GM12878 (cell line): ENCODE data around the gene ASIC3. TPM values are rescaled to one million over a fixed set of nuclear protein-coding genes. Genes with fewer than 3 reads are reported as not detected.

Experiments
- ATAC-seq: fragments of 200-7000 bp; cut with Tn5 transposase; 3 replicates; pipeline ENCODE4 v1.9.1; 2020; ENCODE audit warnings: mild to moderate bottlenecking, moderate library complexity
- BruUV-seq: library from RNA; stranded (reverse); fragments of 400-500 nt; replicated peaks from 2 replicates; lab custom pipeline; 2021; lab: Mats Ljungman, UMichigan
- CTCF ChIA-PET: fragments of 300-600 bp; sonication (Branson Sonifier 250); formaldehyde crosslinking; extraction: SDS; loops from one replicate; lab custom pipeline; 2021; ENCODE audit warnings: inconsistent platforms; lab: Yijun Ruan, JAX
- POLR2A ChIA-PET: fragments of 350-600 bp; formaldehyde crosslinking; extraction: SDS; loops from one replicate; lab custom pipeline; 2021; ENCODE audit warnings: inconsistent platforms; lab: Charles Lee
- RAD21 ChIA-PET: fragments of 300-600 bp; sonication (Branson Sonifier 250); formaldehyde crosslinking; loops from one replicate; lab custom pipeline; 2023; ENCODE audit warnings: antibody characterized with exemption; ENCODE audit not compliant: unreplicated experiment; lab: Charles Lee
- SMC1A ChIA-PET: fragments of 300-600 bp; sonication (Branson Sonifier 250); formaldehyde crosslinking; loops from one replicate; lab custom pipeline; 2023; ENCODE audit not compliant: unreplicated experiment, uncharacterized antibody; lab: Charles Lee
- DNase-seq: peaks from one replicate; pipeline ENCODE4 v3.0.0-alpha.2; 2011; ENCODE audit warnings: low read depth, low spot score
- FAIRE-seq: peaks from 3 replicates; lab custom pipeline; 2011; peaks lifted over from hg19 to GRCh38; lab: Jason Lieb, UNC
- H2AFZ ChIP-seq: 2 replicates; pipeline ENCODE4 v1.6.0; 2011; ENCODE audit warnings: low read depth, low read length, control low read depth; ENCODE audit not compliant: control insufficient read depth
- H3K27ac ChIP-seq: 2 replicates; pipeline ENCODE4 v1.5.1; 2011; ENCODE audit warnings: control low read depth; ENCODE audit not compliant: control insufficient read depth, insufficient read depth
- H3K27me3 ChIP-seq, 2 experiments: replicated peaks in 1 of 2; 2 replicates each; pipeline versions ENCODE4 v1.6.0 to v1.6.1; 2011; ENCODE audit warnings: low read length in 1 of 2; ENCODE audit not compliant: control insufficient read depth in 2 of 2, insufficient read depth in 2 of 2
- H3K36me3 ChIP-seq, 2 experiments: 2 replicates each; pipeline ENCODE4 v1.5.1; 2011; ENCODE audit warnings: low read length in 1 of 2; ENCODE audit not compliant: control insufficient read depth in 2 of 2, insufficient read depth in 2 of 2
- H3K4me1 ChIP-seq: 2 replicates; pipeline ENCODE4 v1.6.1; 2011; ENCODE audit warnings: mild to moderate bottlenecking, low read length, moderate library complexity, mixed read lengths; ENCODE audit not compliant: control insufficient read depth, insufficient read depth
- H3K4me2 ChIP-seq: 2 replicates; pipeline ENCODE4 v1.6.0; 2011; ENCODE audit warnings: control low read depth; ENCODE audit not compliant: control insufficient read depth, insufficient read depth
- H3K4me3 ChIP-seq: fragments of 200-600 bp; sonication (generic); 2 replicates; pipeline ENCODE4 v1.5.1; 2016
- H3K79me2 ChIP-seq: 2 replicates; pipeline ENCODE4 v1.6.0; 2011; ENCODE audit warnings: low read length; ENCODE audit not compliant: control insufficient read depth, insufficient read depth
- H3K9ac ChIP-seq: 2 replicates; pipeline ENCODE4 v1.8.0; 2011; ENCODE audit warnings: low read length, control low read depth, mixed read lengths; ENCODE audit not compliant: control insufficient read depth, insufficient read depth
- H3K9me3 ChIP-seq: replicated peaks from 3 replicates; pipeline ENCODE4 v1.5.1; 2011; ENCODE audit warnings: mild to moderate bottlenecking, low read length; ENCODE audit not compliant: control insufficient read depth, insufficient read depth
- H4K20me1 ChIP-seq: 2 replicates; pipeline ENCODE4 v1.6.0; 2011; ENCODE audit not compliant: control insufficient read depth, insufficient read depth
- ATF3 ChIP-seq: IDR thresholded peaks from 2 replicates; pipeline ENCODE4 v1.6.1; 2011; ENCODE audit warnings: low read depth, mild to moderate bottlenecking, low read length, moderate library complexity, borderline replicate concordance; ENCODE audit errors: extremely low read depth
- BRCA1 ChIP-seq: IDR thresholded peaks from 2 replicates; pipeline ENCODE4 v1.6.1; 2011; ENCODE audit warnings: low read depth, low read length, improper control_type of control experiment
- CEBPZ ChIP-seq: fragments of 150-350 bp; IDR thresholded peaks from 2 replicates; pipeline ENCODE4 v1.6.1; 2016; ENCODE audit warnings: low read depth, low read length
- IRF4 ChIP-seq: IDR thresholded peaks from 2 replicates; pipeline ENCODE4 v1.6.1; 2011; ENCODE audit warnings: low read depth, low read length
- POLR2AphosphoS5 ChIP-seq: IDR thresholded peaks from 2 replicates; pipeline ENCODE4 v1.6.1; 2011; ENCODE audit warnings: mild to moderate bottlenecking, low read length, inconsistent platforms
- SMARCA5 ChIP-seq: fragments of 450-650 bp; IDR thresholded peaks from 2 replicates; pipeline ENCODE4 v1.6.1; 2017; ENCODE audit warnings: mild to moderate bottlenecking
- SP1 ChIP-seq: IDR thresholded peaks from one replicate; pipeline ENCODE4 v1.6.1; 2011; ENCODE audit warnings: low read depth, low read length
- SUZ12 ChIP-seq: fragments of 200-600 bp; sonication (generic); IDR thresholded peaks from one replicate; pipeline ENCODE4 v1.6.1; 2018; ENCODE audit warnings: antibody characterized with exemption, mild to moderate bottlenecking; ENCODE audit not compliant: unreplicated experiment
- YY1 ChIP-seq: IDR thresholded peaks from 2 replicates; pipeline ENCODE4 v1.6.1; 2011; ENCODE audit warnings: low read depth, mild to moderate bottlenecking, low read length
- ZNF622 ChIP-seq: fragments of 450-650 bp; IDR thresholded peaks from 2 replicates; pipeline ENCODE4 v1.6.1; 2017; ENCODE audit warnings: mild to moderate bottlenecking, inconsistent platforms
- WGBS: methylation state at CpG from one replicate; pipeline ENCODE4 v1.1.6; 2016; ENCODE audit warnings: low lambda C conversion rate; ENCODE audit not compliant: insufficient replicate concordance, insufficient coverage; ENCODE audit errors: missing lambda C conversion rate; 5-methylcytosine and 5-hydroxymethylcytosine counted together
- in situ Hi-C: fragments of 300-500 bp; cut with MboI; formaldehyde crosslinking; loops from 9 replicates; pipeline ENCODE4 v1.14.3; 2018; ENCODE audit warnings: mixed read lengths
- intact Hi-C: fragments of 100-400 bp; cut with micrococcal nuclease; formaldehyde crosslinking; loops from one replicate; pipeline ENCODE4 v1.14.2; 2022; ENCODE audit not compliant: unreplicated experiment
- polyA plus RNA-seq, 11 experiments: library from polyadenylated mRNA; depleted of rRNA in 4 of 11; unstranded in 6 of 11; stranded (reverse) in 5 of 11; fragments of >200 nt; fragmentation: Nextera tagmentation in 4 of 11; fragmentation: Illumina TruSeq in 1 of 11; extraction: Ambion mirVana in 4 of 11; extraction: Trizol in 1 of 11; gene quantifications; 1 replicate in 1 of 11; 2 replicates in 10 of 11; pipeline versions ENCODE4 v1.2.1 to v1.2.3, GENCODE V29; 2011 to 2016; ENCODE audit warnings: inconsistent platforms in 2 of 11, missing spikeins in 2 of 11, low read depth in 1 of 11
- total RNA-seq, 4 experiments: library from RNA; depleted of rRNA in 3 of 4; stranded (reverse); fragments of >200 nt in 3 of 4; fragmentation: Illumina TruSeq in 1 of 4; extraction: Trizol in 1 of 4; gene quantifications; 2 replicates each; pipeline versions ENCODE4 v1.2.1 to v1.2.3, GENCODE V29; 2013 to 2021
- TF ChIP-seq, protein P1 (sequence below), 3 experiments: IDR thresholded peaks in 2 of 3; conservative IDR thresholded peaks in 1 of 3; 2 replicates each; pipeline ENCODE4 v1.5.1; 2011; ENCODE audit warnings: low read depth in 3 of 3, low read length in 3 of 3, mild to moderate bottlenecking in 3 of 3, control low read depth in 2 of 3, moderate library complexity in 2 of 3, inconsistent platforms in 1 of 3, mixed read lengths in 1 of 3; ENCODE audit not compliant: control insufficient read depth in 2 of 3, insufficient read depth in 1 of 3; ENCODE audit errors: extremely low read depth in 1 of 3

Gene ASIC3
- total and polyA plus RNA-seq, 10 of the 15 experiments (the other 5 are each of a cell fraction or from before 2014, with no cell fraction given) = 0.07 to 1.0 (median 0.44) TPM; not detected in 4

- TF ChIP-seq, protein P1, sequence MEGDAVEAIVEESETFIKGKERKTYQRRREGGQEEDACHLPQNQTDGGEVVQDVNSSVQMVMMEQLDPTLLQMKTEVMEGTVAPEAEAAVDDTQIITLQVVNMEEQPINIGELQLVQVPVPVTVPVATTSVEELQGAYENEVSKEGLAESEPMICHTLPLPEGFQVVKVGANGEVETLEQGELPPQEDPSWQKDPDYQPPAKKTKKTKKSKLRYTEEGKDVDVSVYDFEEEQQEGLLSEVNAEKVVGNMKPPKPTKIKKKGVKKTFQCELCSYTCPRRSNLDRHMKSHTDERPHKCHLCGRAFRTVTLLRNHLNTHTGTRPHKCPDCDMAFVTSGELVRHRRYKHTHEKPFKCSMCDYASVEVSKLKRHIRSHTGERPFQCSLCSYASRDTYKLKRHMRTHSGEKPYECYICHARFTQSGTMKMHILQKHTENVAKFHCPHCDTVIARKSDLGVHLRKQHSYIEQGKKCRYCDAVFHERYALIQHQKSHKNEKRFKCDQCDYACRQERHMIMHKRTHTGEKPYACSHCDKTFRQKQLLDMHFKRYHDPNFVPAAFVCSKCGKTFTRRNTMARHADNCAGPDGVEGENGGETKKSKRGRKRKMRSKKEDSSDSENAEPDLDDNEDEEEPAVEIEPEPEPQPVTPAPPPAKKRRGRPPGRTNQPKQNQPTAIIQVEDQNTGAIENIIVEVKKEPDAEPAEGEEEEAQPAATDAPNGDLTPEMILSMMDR (IDR thresholded peaks at IDR 0.05 in 2 of 3, conservative IDR thresholded peaks at IDR 0.05 in 1 of 3; ENCODE audit: control insufficient read depth in 2 of 3, extremely low read depth in 1 of 3, insufficient read depth in 1 of 3, low read depth in 3 of 3, low read length in 3 of 3) = no peak
- no peak for TF ChIP-seq SMARCA5
- no peak for TF ChIP-seq IRF4
Measured at GRCh38 chr7:151057989-151058780, 9.9 kb downstream of the ASIC3 start (continued).

- peak overlapping the region; percentile 86 for H3K9ac ChIP-seq
- H3K4me3 ChIP-seq = peak overlapping the region; percentile 99
- in situ Hi-C loops (no loop called here), intact Hi-C loops (loop anchor here (1.0 to 2.0 kb wide), 4 partner anchors 21 to 52 kb away; partner anchors contain the start of genes ABCB8 and FASTK)
- peak overlapping the region; percentile 88 for H3K27ac ChIP-seq
- ATAC-seq (0 out of 3 replicates have a peak, but pooled peaks have one; percentile 2), DNase-seq (no peak), FAIRE-seq (no peak)
- peaks cover 24% of the 10 kb centered on the region for H3K4me1 ChIP-seq
- ChIA-PET POLR2A (interaction anchor here (0.5 to 1.4 kb wide), 6 partner anchors 22 to 137 kb away, joined by 3 to 9 read pairs (median 4); partner anchors contain the start of genes AGAP3, FASTK and TMUB1), SMC1A (interaction anchor here (1.0 kb wide), 3 partner anchors 24 to 28 kb away, joined by 3 to 5 read pairs (median 3); partner anchors contain the start of gene TMUB1), CTCF (interaction anchor here (0.6 to 1.6 kb wide), 6 partner anchors 22 to 252 kb away, joined by 3 to 8 read pairs (median 4); partner anchors contain the start of genes FASTK and TMUB1), RAD21 (no interaction called here)
- BruUV-seq = no TSS peak
- H3K36me3 ChIP-seq = no peaks in the 10 kb centered on the region
- WGBS = under 1% methylated on average over 18 of the region's 18 CpGs
- no peaks in the 10 kb centered on the region for H3K9me3 ChIP-seq
- H2AFZ ChIP-seq = peak overlapping the region; percentile 92
- no peaks in the 10 kb centered on the region for H3K27me3 ChIP-seq
- peak overlapping the region; percentile 98 for H3K4me2 ChIP-seq
- H4K20me1 ChIP-seq = no peaks in the 10 kb centered on the region
- peaks cover 21% of the 10 kb centered on the region for H3K79me2 ChIP-seq
- TF ChIP-seq SUZ12 (no peak), ATF3 (no peak), BRCA1 (no peak), SP1 (no peak), POLR2AphosphoS5 (no peak), CEBPZ (no peak), ZNF622 (no peak), YY1 (no peak)
- TF ChIP-seq, protein P1 (IDR thresholded peaks at IDR 0.05 in 2 of 3, conservative IDR thresholded peaks at IDR 0.05 in 1 of 3; ENCODE audit: control insufficient read depth in 2 of 3, extremely low read depth in 1 of 3, insufficient read depth in 1 of 3, low read depth in 3 of 3, low read length in 3 of 3) = no peak
Measured at GRCh38 chr7:151058781-151059366, 10.5 kb downstream of the ASIC3 start.
